Measurements from ENCODE around the gene KCNJ6.

GRCh38 chr21:37808261-37808660 lies 108.0 kb downstream of the KCNJ6 start:
- TF ChIP-seq ZNF507 (tag; conservative IDR thresholded peaks at IDR 0.05) (no peak), TEAD4 (IDR thresholded peaks at IDR 0.05; ENCODE audit: low read length) (no peak), TEAD4 (CRISPR knock-in tag; IDR thresholded peaks at IDR 0.05; ENCODE audit: borderline replicate concordance) (no peak), CTCF (IDR thresholded peaks at IDR 0.05 in 2 of 3, conservative IDR thresholded peaks at IDR 0.05 in 1 of 3; ENCODE audit: insufficient read depth in 2 of 3, low read depth in 1 of 3, low read length in 3 of 3) (no peak), HSF4 (CRISPR knock-in tag; IDR thresholded peaks at IDR 0.05; ENCODE audit: borderline replicate concordance) (no peak)
- TF ChIP-seq, protein P1, sequence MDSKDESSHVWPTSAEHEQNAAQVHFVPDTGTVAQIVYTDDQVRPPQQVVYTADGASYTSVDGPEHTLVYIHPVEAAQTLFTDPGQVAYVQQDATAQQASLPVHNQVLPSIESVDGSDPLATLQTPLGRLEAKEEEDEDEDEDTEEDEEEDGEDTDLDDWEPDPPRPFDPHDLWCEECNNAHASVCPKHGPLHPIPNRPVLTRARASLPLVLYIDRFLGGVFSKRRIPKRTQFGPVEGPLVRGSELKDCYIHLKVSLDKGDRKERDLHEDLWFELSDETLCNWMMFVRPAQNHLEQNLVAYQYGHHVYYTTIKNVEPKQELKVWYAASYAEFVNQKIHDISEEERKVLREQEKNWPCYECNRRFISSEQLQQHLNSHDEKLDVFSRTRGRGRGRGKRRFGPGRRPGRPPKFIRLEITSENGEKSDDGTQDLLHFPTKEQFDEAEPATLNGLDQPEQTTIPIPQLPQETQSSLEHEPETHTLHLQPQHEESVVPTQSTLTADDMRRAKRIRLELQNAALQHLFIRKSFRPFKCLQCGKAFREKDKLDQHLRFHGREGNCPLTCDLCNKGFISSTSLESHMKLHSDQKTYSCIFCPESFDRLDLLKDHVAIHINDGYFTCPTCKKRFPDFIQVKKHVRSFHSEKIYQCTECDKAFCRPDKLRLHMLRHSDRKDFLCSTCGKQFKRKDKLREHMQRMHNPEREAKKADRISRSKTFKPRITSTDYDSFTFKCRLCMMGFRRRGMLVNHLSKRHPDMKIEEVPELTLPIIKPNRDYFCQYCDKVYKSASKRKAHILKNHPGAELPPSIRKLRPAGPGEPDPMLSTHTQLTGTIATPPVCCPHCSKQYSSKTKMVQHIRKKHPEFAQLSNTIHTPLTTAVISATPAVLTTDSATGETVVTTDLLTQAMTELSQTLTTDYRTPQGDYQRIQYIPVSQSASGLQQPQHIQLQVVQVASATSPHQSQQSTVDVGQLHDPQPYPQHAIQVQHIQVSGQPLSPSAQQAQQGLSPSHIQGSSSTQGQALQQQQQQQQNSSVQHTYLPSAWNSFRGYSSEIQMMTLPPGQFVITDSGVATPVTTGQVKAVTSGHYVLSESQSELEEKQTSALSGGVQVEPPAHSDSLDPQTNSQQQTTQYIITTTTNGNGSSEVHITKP (IDR thresholded peaks at IDR 0.05; ENCODE audit: partially characterized antibody): no peak

Data from K562 (cell line).